IPS-NIHi11 (cell line): ENCODE data around the gene ACOT11.
A peak's percentile ranks its signal among the peaks of the same experiment; 100 is the strongest.

ENCODE experiments used
- DNase-seq: peaks from one replicate; pipeline ENCODE4 v3.0.0; 2012; ENCODE audit warnings: mixed read lengths, low spot score

Gene ACOT11

GRCh38 chr1:54537611-54538010, 10.4 kb upstream of the ACOT11 start:
- no peak for DNase-seq

DNA sequence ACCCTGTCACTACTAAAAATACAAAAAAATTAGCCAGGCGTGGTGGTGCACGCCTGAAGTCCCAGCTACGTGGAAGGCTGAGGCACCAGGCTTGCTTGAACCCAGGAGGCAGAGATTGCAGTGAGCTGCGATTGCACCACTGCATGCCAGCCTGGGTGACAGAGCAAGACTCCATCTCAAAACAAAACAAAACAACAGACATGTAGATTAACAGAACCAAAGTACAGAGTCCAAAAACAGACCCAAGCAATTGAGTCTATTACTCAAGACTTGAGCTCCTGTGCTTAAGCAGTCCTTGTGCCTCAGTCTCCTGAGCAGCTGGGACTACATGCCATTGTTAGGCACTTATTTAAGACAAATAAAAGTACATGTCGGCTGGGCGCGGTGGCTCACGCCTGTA, 9.5 kb upstream of the ACOT11 start:
- DNase-seq, result no peak

- DNase-seq, result peak; percentile 14
These were observed 7.3 kb upstream of the ACOT11 start for GRCh38 chr1:54540582-54541295.

DNA sequence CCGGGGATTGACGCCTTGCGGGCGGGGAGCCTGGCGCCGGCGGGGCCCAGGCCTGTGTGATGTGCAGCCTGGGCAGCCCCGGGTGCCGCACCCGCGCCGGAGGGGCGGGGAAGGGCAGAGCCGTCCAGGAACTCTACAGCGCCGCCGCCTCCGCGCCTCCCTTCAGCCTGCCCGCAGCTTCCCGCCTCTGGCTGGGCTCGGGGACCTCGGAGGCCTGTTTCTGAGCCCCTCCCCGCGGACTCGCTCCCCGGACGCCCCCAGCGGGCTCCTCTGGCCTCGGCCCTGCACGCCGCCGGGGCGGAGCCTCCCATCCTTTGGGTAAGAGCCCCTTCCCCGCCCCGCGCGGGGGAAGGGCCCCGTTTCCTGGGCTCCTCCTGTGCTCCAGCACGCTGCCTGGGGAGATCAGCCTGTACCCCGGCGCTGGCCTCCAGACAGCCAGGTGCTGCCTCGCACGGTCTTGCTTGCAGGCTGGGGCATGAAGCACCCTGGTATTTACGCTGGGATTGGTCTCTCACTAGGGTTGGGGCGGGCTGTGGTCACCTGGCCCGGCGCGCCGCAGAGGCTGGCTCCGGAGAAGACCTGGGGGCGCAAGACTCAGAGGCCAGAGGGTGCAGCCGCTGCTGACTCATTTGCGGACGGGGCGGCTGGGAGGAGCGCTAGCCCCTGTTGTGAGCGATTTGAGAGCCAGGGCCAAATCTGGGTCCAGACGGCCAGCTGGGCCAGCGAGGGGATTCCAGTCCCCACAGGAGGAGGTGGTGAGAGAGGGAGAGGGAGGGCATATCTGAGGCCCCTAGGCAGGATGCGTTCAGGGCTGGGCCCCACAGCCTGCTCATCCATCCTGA, 5.7 kb upstream of the ACOT11 start:
- DNase-seq, result peak; percentile 85

DNA sequence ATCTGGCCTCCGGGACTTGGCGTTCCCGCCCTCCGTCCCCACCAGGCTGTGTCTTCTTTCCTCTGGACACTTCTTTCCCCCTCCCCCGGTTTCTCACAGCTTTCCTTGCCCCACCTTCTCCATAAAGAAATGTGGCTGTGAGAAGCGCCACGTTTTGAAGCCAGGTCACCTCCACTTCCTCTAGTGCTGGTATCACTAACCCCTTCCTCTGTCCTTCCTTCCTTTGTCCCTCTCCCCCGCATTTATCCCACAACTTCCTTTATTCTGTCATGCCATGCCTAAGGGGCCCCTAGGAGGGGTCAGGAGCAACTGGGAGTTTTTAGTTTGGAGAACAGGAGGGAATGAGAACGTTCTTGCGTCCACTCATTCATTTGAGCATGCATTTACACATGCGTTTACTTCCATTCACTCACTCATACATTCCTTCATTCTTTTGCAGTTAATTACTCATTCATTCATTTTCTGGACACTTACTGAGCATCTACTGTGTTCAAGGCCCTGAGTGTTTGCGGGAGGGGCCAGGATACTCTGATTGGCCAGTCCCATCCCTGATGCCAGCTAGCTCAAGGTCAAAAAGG, 5.0 kb upstream of the ACOT11 start:
- peak; percentile 29 for DNase-seq

DNA sequence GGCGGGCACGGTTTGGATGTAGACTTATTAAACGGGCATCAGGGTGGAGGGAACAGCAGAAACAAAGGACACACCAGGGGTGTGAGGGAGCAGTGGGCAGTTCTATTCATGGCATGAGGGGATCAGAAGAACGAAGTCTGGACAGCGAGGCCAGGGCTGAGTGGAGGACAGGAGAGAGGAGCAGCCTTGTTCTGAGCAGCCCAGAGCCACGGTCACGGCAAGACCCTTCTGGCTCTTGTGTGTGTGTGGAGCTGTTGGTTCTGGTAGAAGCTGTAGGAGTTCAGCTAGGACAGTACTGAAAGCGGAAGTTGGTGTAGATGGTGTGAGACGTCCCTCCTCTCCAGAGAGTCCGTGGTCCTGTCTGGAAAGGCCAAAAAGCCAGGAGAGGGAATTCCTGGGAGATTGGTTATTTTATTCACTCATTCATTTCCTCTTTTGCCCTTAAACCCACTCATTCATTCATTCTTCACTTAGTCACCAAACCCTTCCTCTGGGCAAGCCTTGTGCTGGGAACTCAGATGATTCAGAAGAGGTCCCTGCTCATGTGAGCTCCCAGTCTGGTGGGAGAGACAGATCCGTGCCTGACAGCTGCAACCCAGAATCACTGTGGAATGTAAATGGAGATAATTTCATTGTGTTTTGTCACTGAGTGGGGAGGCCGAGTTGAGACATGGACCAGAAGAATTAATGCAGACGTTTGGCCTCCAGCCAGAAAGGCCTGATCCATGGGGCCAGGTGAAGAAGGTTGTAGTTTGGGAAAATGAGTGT, 4.1 kb upstream of the ACOT11 start:
- DNase-seq, result peak; percentile 7

DNA sequence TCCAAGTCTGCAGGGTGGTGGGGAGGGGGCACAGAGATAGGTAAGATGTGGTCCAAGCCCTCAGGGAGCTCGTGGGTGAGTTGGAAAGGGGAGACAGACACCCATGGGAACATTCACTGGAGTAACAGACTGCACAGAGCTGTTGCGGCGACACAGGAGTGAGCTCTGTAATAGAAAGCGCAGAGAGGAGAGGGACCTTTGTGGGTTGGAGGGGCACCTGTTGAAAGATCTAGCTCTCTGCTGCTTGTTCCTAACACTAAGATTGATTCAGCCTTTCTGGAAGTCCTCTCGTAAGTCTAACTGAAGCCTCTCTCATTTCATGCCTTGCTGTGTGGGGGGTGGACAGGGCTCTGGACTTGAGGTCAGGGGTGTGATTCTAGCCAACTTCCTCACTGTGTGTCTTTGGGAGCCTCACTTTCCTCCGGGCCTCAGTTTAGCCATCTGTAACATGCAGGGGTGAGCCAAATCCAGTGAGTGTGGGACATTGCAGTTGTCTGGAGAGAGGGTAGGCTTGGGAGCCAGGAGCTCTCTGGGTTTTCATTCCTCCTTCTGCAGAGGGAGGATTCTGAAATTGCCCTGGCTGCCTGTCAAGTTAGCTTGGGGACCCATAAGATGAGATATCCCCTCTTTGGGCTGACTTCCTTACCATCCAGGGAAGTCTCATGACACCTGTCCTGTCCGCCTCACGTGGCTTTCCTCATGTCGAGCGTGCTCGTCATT, 2.0 kb upstream of the ACOT11 start:
- DNase-seq, result no peak

- DNase-seq, result no peak
These were observed 1.2 kb upstream of the ACOT11 start for GRCh38 chr1:54546651-54547401.

DNA sequence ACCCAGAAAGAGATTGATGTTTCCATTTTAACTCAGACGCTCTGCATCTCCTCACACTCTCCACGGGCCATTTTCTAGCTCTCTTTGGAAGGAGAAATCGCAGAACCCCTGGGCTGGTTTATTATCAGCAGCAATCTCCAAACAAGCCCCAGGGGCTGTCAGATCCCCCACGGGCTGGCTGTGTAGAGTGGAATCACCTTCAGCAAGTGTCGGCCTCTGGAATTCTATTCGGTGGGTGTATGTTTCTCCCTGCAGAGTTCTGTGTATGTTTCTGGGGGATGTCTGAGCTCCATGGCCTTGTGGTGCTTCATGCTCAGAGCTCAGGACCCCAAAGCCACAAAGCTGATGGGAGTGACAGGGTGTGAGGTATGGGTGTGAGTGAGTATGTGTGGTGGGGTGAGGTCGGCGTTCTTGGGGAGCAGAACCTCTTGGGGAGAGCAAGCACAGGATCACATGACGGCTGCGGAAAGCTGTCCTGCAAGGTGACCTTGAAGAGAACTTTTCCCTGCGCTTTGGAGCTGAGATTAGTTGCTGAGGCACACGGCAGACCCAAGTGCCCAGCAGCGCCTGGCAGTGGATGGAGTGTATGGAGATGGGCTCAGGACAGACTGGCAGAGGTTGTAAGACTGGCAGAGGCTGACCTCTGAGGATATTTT, 489 bp downstream of the ACOT11 start:
- DNase-seq, result peak; percentile 3

DNA sequence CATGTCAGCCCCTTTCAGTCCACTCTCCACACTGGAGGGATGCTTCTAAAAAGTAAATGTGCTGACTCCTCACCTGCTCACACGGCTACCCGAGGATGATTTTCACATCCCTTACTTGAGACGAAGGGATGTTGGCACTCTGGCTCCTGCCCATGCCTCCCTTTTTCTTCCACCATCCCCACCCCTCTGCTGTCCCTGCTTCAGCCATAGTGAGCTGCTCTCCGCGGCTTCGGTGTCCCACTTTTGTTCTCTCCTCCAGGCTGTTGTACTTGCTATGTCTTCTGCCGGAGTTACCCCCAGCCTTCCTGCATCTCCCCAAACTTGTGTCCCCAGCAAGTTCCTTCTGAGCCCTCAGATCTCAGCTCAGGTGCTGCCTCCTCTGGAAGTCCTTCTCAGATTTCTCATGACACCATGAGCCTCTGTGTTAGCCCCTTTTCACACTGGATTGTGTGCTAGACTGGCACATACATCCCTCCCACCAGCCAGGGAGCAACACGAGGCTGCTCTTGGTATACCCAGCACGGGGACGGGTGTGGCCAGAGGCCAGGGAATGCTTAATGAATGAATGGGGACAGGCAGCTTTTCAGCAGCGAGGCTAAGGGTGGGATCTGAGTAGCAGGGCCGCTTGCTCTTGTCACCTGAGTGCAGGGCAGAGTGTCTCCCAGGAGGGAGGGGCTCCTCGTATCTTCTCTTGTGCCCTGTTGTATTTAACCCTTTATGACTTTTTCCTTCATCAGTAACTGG, 1.3 kb downstream of the ACOT11 start:
- peak; percentile 26 for DNase-seq

DNA sequence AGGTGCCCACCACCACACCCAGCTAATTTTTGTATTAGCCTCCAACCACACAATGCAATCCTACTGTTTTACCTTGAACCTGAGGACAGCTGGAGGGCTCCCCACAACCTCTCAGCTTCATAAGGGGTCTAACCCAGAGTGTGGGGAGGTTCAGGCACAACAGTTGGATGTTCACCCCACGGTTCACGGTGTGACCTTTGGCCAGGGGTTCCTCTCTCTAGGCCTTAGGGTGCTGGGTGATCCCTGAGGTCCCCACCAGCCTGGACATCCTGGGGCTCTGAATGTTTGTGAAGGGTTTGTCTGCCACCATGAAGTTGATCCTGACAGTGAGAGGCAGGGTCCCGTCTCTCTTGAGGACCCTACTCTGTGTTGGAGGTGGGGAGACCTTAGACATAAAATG, 3.9 kb downstream of the ACOT11 start:
- no peak for DNase-seq

DNA sequence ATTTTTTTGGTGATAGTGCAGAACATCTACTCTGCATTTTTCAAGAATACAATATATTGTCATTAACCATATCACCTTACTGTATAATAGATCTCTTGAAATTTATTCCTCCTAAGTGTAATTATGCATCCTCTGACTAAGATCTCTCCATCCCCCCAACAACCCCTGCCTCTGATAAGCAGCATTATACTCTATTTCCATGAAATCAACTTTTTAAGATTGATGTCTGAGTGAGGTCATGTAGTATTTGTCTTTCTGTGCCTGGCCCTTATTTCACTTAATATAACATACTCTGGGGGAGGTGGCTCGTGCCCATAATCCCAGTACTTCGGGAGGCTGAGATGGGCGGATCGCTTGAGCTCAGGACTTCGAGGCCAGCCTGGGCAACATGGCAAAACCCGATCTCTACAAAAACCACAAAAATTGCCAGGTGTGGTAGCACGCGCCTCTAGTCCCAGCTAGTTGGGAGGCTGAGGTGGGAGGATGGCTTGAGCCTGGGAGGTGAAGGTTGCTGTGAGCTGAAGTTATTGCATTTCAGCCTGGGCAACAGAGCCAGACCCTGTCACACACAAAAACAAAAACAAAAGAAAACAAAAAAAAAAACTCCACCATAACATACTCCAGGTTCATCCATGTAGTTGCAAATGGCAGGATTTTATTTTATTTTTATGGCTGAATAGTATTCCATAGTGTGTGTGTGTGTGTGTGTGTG, 5.7 kb downstream of the ACOT11 start:
- DNase-seq, result no peak

- DNase-seq, result no peak
These were observed 8.1 kb downstream of the ACOT11 start for GRCh38 chr1:54556110-54556509.

- DNase-seq, result no peak
These were observed 9.8 kb downstream of the ACOT11 start for GRCh38 chr1:54557671-54558355.

GRCh38 chr1:54558434-54559030, 10.5 kb downstream of the ACOT11 start:
- DNase-seq, result peak; percentile 3

GRCh38 chr1:54559111-54559548, 11.1 kb downstream of the ACOT11 start:
- no peak for DNase-seq

DNA sequence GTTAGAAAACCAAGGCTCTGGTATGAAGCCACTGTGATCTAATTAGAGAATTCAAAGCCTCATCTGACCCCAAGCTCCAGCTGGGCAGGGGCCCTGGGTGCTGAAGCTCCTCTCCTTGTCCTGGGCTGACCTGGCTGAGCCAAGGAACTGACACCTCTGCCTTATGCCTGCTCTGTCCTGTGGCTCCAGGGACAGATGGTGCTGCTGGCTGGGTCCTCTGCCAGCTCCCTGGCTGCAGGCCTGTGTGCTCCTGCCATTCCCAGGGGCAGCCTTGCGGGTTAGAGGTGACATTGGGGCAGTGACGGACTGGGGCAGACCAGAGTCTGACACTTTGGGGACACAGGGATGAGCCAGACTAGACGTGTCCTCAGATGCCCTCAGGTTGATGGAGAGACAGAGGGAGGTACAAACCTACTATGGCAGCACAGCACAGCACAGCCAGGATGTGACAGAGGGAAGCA, 11.8 kb downstream of the ACOT11 start:
- no peak for DNase-seq
